Activated effector memory CD4-positive, alpha-beta T cell treated with Interleukin-2 at 50 U/mL for 16 hours (primary cell): ENCODE measurements around the gene CTXND1.
"Not testable (repeated sequence)": the region's sequence is repeated elsewhere in the genome, so short reads cannot be mapped to it uniquely, and the experiment has no call there.

ENCODE experiments used
- DNase-seq: peaks from one replicate; pipeline ENCODE4 v3.0.0-alpha.2; 2020

Gene CTXND1

GRCh38 chr15:80156176-80156720 is 95.8 kb downstream of the CTXND1 start:
- DNase-seq: no peak

- not testable (repeated sequence) for DNase-seq
Measured at GRCh38 chr15:80155378-80156175, 96.4 kb downstream of the CTXND1 start.

- no peak for DNase-seq
Measured at GRCh38 chr15:80155001-80155377, 97.0 kb downstream of the CTXND1 start.

DNA sequence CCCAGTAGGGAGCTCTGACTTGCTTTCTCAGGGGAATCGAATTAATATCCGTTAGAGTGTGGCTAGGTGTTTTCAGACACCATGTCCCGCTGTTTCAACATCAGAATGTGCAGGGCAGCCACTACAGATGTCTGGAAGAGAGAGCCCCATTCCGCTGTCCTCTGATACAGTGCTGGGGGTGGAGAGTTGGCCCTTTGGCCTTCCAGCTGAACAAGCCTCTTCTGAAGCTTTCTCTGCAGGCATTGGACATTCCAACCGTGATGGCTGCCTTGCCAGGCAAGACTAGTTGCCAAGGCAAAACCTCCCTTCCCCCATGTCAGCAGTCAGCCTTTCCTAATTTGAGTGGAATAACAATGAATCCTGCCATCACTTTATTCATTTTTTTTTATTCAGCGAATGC is 97.7 kb downstream of the CTXND1 start:
- no peak for DNase-seq

- DNase-seq: no peak
Measured at GRCh38 chr15:80153900-80154299, 98.1 kb downstream of the CTXND1 start.

DNA sequence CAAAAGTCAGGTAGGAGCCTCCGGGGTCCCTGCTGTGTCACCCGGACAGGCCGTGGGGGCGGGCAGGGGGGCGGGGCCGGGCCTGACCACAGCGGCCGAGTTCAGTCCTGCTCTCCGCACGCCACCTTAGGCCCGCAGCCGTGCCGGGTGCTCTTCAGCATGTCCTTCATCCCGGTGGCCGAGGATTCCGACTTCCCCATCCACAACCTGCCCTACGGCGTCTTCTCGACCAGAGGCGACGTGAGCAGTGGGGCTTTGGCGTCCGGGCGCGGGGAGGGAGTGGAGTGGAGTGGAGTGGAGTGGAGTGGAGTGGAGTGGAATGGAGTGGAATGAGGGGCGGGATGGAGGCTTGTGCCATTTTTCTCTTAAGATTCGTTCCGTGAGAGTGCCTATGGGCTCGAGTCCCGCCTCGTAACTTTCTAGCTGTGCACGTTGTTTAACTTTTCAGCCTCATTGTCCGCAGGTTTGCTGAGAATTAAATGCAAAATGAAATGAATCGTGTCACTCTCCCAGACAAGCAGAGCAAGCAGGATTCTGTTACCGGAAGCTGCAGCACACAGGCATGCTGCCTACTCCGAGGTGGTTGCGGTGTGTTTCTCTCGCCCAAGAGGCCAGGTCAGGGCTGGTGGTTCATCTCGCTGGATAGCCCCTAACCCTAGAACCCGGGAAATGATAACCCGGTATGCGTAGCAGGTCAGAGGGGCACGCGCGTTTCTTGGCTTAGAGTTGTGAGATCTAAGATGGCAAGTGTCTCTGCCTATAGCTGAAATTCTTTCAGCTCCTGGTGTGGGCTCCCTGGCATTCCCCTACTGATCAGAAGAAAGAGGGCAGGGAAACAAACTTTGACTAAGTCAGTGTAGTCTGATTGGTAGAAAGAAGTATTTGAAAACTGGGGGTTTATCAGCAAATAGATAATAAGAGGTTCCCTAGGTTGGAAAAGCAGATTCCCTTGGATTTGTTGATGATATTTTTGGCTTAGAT is 98.8 kb downstream of the CTXND1 start, which contains the start of gene FAH:
FAH (plus strand) TSS at position 104 of the 981 bp plus-strand sequence; CDS start at position 160, 56 bp downstream.
- DNase-seq: peak; percentile 21

GRCh38 chr15:80152180-80152895 is 99.7 kb downstream of the CTXND1 start:
- peak; percentile 87 for DNase-seq

DNA sequence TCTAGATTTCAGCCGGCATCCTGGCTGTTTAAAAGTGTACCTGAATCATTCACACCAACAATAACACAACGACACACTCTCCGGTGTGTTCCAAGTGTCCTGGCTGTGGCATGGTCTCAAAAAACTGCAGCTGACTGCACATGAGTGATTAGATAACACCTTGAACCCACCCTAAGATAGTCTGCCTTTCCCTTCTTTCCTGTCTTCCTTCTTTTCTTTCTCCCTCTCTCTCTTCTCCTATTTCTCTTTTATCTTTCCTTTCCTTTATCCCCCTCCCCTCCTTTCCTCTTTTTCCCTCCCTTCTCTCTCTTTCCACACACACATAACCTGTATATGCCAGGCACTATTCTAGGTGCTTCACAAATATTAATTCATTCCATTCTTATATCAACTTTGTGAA is 100.4 kb downstream of the CTXND1 start:
- no peak for DNase-seq

DNA sequence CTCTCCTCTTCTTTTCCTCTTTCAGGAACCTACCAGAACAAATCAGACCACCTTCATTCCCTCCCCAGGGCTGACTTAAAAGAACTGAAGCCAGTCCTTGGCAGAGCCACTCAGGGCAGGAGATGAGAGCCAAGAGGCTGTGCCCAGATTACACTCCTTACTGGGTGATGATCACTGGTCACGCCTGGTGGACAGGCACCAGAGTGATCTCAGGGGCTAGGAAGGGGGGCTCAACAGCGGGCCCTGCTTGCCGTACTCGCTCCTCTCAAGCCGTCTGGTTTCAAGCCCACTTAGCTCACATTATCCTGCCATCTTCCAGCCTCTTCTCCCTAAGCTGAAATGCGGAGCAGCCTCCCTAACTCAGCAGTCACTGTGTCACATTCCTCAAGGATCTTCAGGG is 100.9 kb downstream of the CTXND1 start:
- no peak for DNase-seq
